ENCODE results near the gene DPM3.

- TF ChIP-seq REST (IDR thresholded peaks at IDR 0.05; ENCODE audit: insufficient read depth in 1 of 2, low read depth in 2 of 2, low read length in 2 of 2) = no peak
- TF ChIP-seq POLR2AphosphoS5 (IDR thresholded peaks at IDR 0.05; ENCODE audit: low read depth, low read length) = no peak; the same call in 1 of the 2 replicates
- no peak for TF ChIP-seq SIN3A (IDR thresholded peaks at IDR 0.05; ENCODE audit: borderline replicate concordance, insufficient read depth, low read length)
- no peak for TF ChIP-seq TAF1 (IDR thresholded peaks at IDR 0.05; ENCODE audit: borderline replicate concordance, insufficient read depth, low read length)
Measured at GRCh38 chr1:155167166-155168104, 27.1 kb upstream of the DPM3 start.

Data from PFSK-1 (cell line).